Brain microvascular endothelial cell (primary cell): ENCODE measurements around the gene AATK.

Source experiments
- DNase-seq: peaks from one replicate; pipeline ENCODE4 v3.0.0-alpha.2; 2020
- H3K27ac ChIP-seq: fragments of 250-450 bp; sonication (Bioruptor Pico); 2 replicates; pipeline ENCODE4 v1.5.1; 2020; ENCODE audit warnings: mild to moderate bottlenecking, moderate library complexity
- H3K27me3 ChIP-seq: fragments of 250-450 bp; sonication (Bioruptor Pico); replicated peaks from 2 replicates; pipeline ENCODE4 v1.5.1; 2020; ENCODE audit warnings: mild to moderate bottlenecking
- H3K36me3 ChIP-seq: fragments of 250-450 bp; sonication (Bioruptor Pico); replicated peaks from 2 replicates; pipeline ENCODE4 v1.5.1; 2020; ENCODE audit warnings: mild to moderate bottlenecking
- H3K4me3 ChIP-seq: 2 replicates; pipeline ENCODE4 v1.5.1; 2011; ENCODE audit warnings: low read depth, mild to moderate bottlenecking, control low read depth, low read length, moderate library complexity
- CTCF ChIP-seq: IDR thresholded peaks from 2 replicates; pipeline ENCODE4 v1.5.1; 2011; ENCODE audit warnings: low read depth, mild to moderate bottlenecking, moderate library complexity, low read length, control low read depth, inconsistent platforms; ENCODE audit errors: missing control alignments
- in situ Hi-C: cut with HindIII; loops from 2 replicates; pipeline ENCODE4 v1.10.0; 2017; ENCODE audit warnings: low sequenced_read_pairs, low pct_ligation_motif_present

The AATK gene

GRCh38 chr17:81136366-81136765 is 29.7 kb downstream of the AATK start:
- Histone ChIP-seq H3K36me3 (no peaks in the 10 kb centered on the region), H3K4me3 (no peak overlapping the region), H3K27me3 (no peaks in the 10 kb centered on the region), H3K27ac (no peak overlapping the region)
- in situ Hi-C loops: no loop called here
- no peak for TF ChIP-seq CTCF
- DNase-seq: no peak

GRCh38 chr17:81135505-81136278 is 30.3 kb downstream of the AATK start:
- DNase-seq: no peak
- Histone ChIP-seq H3K36me3 (no peaks in the 10 kb centered on the region), H3K27me3 (no peaks in the 10 kb centered on the region), H3K27ac (no peak overlapping the region), H3K4me3 (no peak overlapping the region)
- TF ChIP-seq CTCF: no peak
- in situ Hi-C loops: no loop called here

GRCh38 chr17:81134064-81134781 is 31.8 kb downstream of the AATK start:
- no peak for TF ChIP-seq CTCF
- Histone ChIP-seq H3K36me3 (no peaks in the 10 kb centered on the region), H3K4me3 (no peak overlapping the region), H3K27ac (no peak overlapping the region), H3K27me3 (no peaks in the 10 kb centered on the region)
- no peak for DNase-seq
- in situ Hi-C loops: loop anchor here (5.0 kb wide), 1 partner anchor 53 kb away; no protein-coding TSS in a partner anchor

GRCh38 chr17:81132770-81133723 is 33.0 kb downstream of the AATK start:
- H3K36me3 ChIP-seq: no peaks in the 10 kb centered on the region
- in situ Hi-C loops: loop anchor here (5.0 kb wide), 1 partner anchor 54 kb away; no protein-coding TSS in a partner anchor
- no peak for DNase-seq
- no peak overlapping the region for H3K4me3 ChIP-seq
- H3K27me3 ChIP-seq: no peaks in the 10 kb centered on the region
- TF ChIP-seq CTCF: no peak
- H3K27ac ChIP-seq: no peak overlapping the region

- in situ Hi-C loops: loop anchor here (5.0 kb wide), 1 partner anchor 55 kb away; no protein-coding TSS in a partner anchor
- no peak for DNase-seq
- no peaks in the 10 kb centered on the region for H3K36me3 ChIP-seq
- H3K4me3 ChIP-seq: no peak overlapping the region
- no peak for TF ChIP-seq CTCF
- no peaks in the 10 kb centered on the region for H3K27me3 ChIP-seq
- no peak overlapping the region for H3K27ac ChIP-seq
Observed at GRCh38 chr17:81132197-81132540, 33.9 kb downstream of the AATK start.
